GM19452 (cell line): ENCODE data around the gene ZNF575.

Experiments
- ATAC-seq: cut with Tn5 transposase; IDR thresholded peaks from one replicate; pipeline ENCODE4 v1.9.1; 2021; ENCODE audit not compliant: unreplicated experiment

Gene ZNF575, protein sequence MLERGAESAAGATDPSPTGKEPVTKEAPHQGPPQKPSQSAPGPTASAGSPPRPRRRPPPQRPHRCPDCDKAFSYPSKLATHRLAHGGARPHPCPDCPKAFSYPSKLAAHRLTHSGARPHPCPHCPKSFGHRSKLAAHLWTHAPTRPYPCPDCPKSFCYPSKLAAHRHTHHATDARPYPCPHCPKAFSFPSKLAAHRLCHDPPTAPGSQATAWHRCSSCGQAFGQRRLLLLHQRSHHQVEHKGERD

GRCh38 chr19:43532962-43533545, at the start of gene ZNF575:
ZNF575 (plus strand) TSS chr19:43533188; CDS start chr19:43534423, 1,235 bp downstream.
- ATAC-seq: peak; percentile 52

- ATAC-seq: no peak
These were observed 49.7 kb upstream of the ZNF575 start for GRCh38 chr19:43483281-43483680.

DNA sequence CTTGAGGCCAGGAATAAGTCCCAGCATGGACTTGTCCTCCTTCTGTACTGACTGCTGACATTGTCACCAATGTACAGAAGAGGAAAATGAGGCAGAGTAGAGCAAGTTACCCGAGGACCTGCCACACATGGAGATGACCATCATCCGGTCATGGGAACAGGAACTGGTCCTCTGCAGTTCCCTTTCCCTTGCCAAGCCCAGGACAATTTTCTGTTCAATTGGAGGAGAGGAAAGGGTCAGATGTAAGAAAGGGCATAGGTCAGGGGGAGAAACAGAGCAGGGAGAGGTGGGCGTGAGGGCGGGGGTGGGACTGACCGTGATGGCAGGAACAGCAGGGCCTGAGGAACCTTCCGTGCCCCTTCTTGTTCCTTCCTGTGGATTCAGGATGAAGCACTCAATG, 47.0 kb upstream of the ZNF575 start:
- no peak for ATAC-seq

DNA sequence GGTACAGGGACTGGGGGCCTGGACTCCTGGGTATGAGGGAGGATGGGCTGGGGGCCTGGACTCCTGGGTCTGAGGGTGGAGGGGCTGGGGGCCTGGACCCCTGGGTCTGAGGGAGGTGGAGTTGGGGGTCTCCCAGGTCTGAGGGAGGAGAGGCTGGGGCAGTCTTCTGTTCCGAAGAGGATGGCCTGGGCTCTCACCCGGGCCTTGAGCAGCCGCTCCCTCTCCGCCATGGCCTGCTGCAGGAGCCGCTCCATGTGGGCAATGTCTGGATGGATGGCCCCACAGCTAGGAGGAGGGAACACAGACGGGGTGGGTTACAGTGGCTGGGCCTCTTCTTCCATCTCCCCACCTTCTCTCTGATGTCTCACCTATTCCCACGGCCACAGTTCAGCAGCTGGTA, 46.6 kb upstream of the ZNF575 start:
- ATAC-seq: no peak

GRCh38 chr19:43488179-43488578, 44.8 kb upstream of the ZNF575 start:
- no peak for ATAC-seq

DNA sequence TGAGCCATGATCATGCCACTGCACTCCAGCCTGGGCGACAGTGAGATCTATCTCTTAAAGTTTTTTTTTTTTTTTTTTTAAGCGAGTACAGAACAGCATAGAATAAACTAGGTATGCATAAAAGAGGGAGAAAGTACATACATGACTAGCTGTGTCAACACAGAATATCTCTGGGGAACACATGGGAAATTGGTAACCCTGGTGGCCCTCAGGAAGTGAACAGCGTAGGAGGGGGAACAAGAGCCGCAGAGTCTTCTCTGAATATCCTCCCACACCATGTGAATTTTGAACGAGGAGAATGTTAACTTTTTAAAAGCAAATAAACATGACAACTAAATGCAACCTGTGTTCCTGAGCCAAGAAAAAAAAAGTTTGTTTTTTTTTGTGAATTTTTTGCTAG, 43.7 kb upstream of the ZNF575 start:
- ATAC-seq: no peak

GRCh38 chr19:43489979-43490599, 42.9 kb upstream of the ZNF575 start:
- ATAC-seq: no peak

- no peak for ATAC-seq
These were observed 42.2 kb upstream of the ZNF575 start for GRCh38 chr19:43490759-43491158.

DNA sequence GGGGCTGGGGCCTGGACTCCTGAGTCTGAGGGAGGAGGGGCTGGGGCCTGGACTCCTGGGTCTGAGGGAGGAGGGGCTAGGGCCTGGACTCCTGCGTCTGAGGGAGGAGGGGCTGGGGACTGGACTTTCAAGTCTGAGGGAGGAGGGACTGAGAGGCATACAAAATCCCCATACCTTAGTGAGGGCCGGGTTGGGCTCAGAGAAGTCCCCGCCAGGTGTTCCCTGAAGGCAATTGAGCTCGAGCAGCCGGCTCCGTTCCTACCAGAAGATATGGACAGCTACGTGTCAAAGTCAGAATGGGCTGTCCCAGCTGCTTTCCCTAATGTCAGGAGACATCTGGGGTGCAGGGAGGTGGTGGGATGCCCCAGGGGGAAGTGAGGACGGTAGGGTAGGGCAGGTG, 37.9 kb upstream of the ZNF575 start:
- no peak for ATAC-seq

DNA sequence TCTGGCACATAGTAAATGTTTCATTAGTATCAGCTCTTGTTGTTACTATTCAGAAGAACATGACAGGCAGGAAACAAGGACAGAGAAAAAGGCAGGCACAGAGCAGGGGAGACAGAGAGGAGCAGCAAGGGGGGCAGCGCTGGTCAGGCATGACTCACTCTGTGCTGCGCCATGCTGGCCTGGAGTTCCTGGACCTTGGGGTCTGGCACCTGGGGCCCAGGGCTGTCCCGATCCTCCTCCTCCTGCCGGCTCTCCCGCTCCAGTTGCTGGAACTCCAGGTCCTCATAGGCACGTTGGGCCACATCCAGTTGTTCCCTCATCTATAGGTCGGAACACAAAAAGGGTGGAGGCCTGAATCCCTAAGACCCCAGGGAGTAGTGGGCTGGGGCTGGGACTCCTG, 36.0 kb upstream of the ZNF575 start:
- ATAC-seq: no peak

- no peak for ATAC-seq
These were observed 34.6 kb upstream of the ZNF575 start for GRCh38 chr19:43498233-43498842.

DNA sequence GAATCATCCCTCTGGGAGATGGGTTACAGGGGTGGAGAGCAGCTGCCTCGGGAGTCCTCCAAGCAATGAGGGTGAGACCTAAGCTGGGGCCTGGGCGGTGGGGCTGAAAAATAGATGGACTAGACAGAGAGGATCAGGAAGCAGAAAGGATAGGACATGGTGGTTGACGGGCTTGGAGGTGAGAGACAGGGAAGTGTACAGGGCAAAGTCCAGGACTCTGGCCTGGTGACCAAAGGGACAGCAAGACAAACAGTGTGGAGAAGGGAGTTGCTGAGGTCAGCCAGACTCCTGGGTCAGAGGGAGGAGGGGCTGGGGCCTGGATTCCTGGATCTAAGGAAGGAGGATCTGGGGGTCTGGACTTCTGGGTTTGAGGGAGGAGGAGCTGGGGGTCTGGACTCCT, 33.9 kb upstream of the ZNF575 start:
- no peak for ATAC-seq

DNA sequence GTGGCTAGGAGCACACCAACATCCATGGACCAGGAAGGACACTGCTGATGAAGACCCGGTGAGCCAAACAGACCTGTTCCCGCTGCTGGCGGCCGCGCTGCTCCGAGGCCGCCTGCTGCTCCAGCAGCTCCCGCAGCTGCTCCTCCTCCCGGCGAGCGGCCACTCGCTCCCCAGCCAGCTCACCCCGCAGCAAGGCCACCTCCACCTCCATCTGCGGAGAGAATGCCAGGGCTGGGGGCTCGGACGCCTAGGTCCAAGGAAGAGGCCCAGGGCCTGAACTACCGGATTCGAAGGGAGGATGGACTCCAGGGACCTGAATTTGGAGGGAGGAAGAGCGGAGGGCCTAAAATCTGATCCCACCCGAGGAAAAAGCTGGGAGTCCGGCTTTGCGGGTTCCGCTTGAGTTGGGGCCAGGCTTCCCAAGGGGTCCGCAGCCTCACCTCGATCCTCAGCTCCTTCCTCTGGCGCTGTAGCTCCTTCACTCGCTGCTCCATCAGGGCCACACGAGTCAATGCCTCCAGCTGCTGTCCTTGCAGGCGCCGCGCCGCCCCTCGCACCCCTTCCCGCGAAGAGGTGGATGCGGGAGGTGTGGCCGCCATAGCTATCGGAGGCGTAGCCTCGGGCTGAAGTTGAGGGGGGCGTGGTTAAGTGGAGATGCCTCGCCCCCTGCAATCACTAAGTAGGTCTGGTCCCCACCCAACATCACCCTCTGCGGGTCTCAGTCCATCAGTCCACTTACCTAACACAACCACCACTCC, 31.1 kb upstream of the ZNF575 start:
- no peak for ATAC-seq

GRCh38 chr19:43502419-43502976, 30.5 kb upstream of the ZNF575 start:
- no peak for ATAC-seq

- ATAC-seq: peak; percentile 87
These were observed 29.2 kb upstream of the ZNF575 start for GRCh38 chr19:43503501-43504425.

DNA sequence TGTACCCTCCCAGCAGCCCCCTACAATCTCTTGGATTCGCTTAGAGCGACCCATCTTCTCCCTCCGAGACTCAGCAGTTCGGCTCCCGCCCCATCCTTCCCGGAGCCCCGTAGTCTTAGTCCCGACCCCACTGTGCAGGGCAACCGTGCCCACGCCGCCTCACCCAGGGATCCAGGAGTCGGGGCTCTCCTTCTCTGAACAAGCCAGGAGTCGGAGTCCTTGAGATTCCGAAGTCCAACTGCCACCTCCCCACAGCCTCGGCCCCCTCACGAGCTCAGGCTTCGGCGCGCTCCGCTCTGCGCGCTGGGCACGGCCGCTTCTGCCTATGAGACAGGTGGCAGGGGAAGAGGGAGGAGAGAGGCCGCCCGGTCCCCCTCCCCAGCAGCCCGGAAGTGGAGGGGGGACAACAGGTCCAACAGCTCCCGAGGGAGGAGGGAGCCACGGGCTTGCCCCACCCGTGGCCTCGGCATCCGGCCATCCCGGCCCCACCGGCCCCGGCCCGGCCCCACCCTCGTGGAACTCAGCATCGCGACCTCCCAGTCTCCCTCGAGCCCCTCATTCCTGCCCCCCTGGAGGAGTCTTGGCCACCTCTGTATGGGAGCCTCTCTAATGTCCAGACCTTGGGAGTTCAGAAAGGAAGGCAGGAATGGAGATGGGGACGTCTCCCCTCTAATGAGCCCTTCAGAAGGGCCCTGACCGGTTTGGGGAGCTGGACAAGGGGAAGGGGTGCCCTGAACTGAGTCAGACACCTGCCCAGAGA, 28.4 kb upstream of the ZNF575 start, which contains the start of gene PHLDB3:
TSS of gene PHLDB3 (minus strand) at position 321 of the 760 bp plus-strand sequence. CDS start 628 bp downstream, outside the sequence.
- peak; percentile 21 for ATAC-seq

DNA sequence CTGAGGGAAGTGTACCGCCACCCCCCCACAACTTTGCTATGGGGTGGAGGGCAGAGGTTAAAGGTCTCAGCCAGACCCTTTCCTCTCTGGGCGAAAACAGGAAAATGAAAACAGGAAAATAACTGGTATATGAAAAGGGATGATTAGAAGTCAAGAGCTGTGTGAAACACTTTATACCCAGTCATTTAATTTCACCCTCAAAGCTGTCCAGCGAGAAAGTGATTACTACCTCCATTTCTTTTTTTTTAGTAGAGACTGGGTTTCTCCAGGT, 27.9 kb upstream of the ZNF575 start:
- ATAC-seq: no peak

DNA sequence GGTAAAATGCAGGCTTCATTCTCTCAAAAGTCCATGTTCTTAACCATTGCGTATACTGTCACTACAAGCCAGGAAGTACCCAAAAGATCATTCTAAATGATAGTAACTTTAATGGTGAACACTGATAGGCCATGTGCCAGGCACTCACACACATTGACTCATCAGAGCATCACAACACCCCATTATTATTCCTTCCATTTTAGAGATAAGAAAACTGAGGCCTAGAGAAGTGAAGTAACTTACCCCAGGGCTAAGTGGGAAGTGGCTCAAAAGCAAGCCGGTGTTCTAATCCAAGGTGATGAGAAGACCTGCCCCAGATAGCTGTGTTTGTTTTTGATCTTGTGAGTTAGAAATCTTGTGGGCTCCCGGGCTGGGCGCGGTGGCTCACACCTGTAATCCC, 27.0 kb upstream of the ZNF575 start:
- no peak for ATAC-seq

- ATAC-seq: no peak
These were observed 26.4 kb upstream of the ZNF575 start for GRCh38 chr19:43506629-43507028.
